Lower leg skin (tissue), 3 donors: ENCODE data around the gene TMEM94.

ENCODE experiments used
- CTCF ChIP-seq, 3 donors: fragments of 450-650 bp; IDR thresholded peaks; one replicate each; pipeline ENCODE4 v1.5.1; 2016; ENCODE audit warnings: antibody characterized with exemption in 3 of 3, mild to moderate bottlenecking in 3 of 3, moderate library complexity in 2 of 3
- POLR2A ChIP-seq, 2 donors: fragments of 450-650 bp; IDR thresholded peaks; one replicate each; pipeline ENCODE4 v1.6.1; 2016 to 2017; ENCODE audit warnings: antibody characterized with exemption in 2 of 2, mild to moderate bottlenecking in 1 of 2, moderate library complexity in 1 of 2

DNA sequence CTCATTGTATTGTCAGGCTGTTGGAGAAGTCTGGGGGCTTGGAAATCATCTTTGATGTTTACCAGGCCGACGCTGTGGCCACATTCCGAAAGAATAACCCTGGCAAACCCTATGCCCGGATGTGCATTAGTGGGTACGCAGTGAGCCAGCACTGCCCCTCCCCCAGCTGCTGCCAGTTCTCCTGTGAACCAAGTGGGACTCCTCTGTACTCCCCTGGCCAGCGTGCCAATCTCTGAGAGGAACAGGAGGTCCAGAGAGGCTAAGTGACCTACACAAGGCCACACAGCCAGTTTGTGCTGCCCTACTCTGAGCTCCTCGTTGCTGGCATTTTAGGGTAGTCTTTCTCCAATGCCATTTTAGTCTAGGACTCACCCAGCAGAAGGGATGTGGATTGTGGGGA lies 67.2 kb downstream of the TMEM94 start:
- TF ChIP-seq CTCF (IDR thresholded peaks at IDR 0.05) (no peak), POLR2A (IDR thresholded peaks at IDR 0.05) (no peak)
